Prostate gland (tissue), 2 donors: Measurements from ENCODE around the gene MEIS2. TPM values are rescaled to one million over a fixed set of nuclear protein-coding genes. Genes with fewer than 3 reads are reported as not detected.

ENCODE experiments used
- DNase-seq: peaks from one replicate; pipeline ENCODE4 v3.0.0-alpha.2; 2019; ENCODE audit warnings: low spot score
- H3K27ac ChIP-seq, 2 donors: fragments of 200-600 bp; sonication (generic); 2 replicates each; pipeline ENCODE4 v1.5.1; 2017 to 2019
- H3K27me3 ChIP-seq: fragments of 200-600 bp; sonication (generic); replicated peaks from 2 replicates; pipeline ENCODE4 v1.5.1; 2019; ENCODE audit not compliant: insufficient read depth
- H3K36me3 ChIP-seq, 2 donors: fragments of 200-600 bp; sonication (generic); 1 replicate in 1 of 2; 2 replicates in 1 of 2; pipeline versions ENCODE4 v1.5.1 to v1.8.1; 2017 to 2019
- H3K4me1 ChIP-seq: fragments of 200-600 bp; sonication (generic); replicated peaks from 2 replicates; pipeline ENCODE4 v1.5.1; 2019
- H3K4me3 ChIP-seq, 2 donors: fragments of 200-600 bp; sonication (generic); 2 replicates each; pipeline ENCODE4 v1.5.1; 2017 to 2019
- H3K9me3 ChIP-seq: fragments of 200-600 bp; sonication (generic); 2 replicates; pipeline ENCODE4 v1.5.1; 2017
- POLR2A ChIP-seq: fragments of 450-650 bp; IDR thresholded peaks from one replicate; pipeline ENCODE4 v1.6.1; 2016; ENCODE audit warnings: antibody characterized with exemption, mild to moderate bottlenecking
- POLR2AphosphoS5 ChIP-seq: sonication (generic); formaldehyde crosslinking; IDR thresholded peaks from one replicate; pipeline ENCODE4 v1.6.1; 2017; ENCODE audit warnings: antibody characterized with exemption
- WGBS: methylation state at CpG from one replicate; pipeline ENCODE4 v1.1.5; 2018; 5-methylcytosine and 5-hydroxymethylcytosine counted together
- intact Hi-C: fragments of 100-400 bp; cut with DNase I; formaldehyde crosslinking; loops from one replicate; pipeline ENCODE4 v1.14.2; 2022
- total RNA-seq, 2 donors: library from RNA; depleted of rRNA; stranded (reverse); fragments of >200 nt; gene quantifications; one replicate each; pipeline ENCODE4 v1.1.0, GENCODE V29; 2016
- TF ChIP-seq, protein P1 (sequence below), 4 experiments: fragments of 200-600 bp in 2 of 4; fragments of 450-650 bp in 2 of 4; sonication (generic) in 2 of 4; IDR thresholded peaks; 1 replicate in 3 of 4; 2 replicates in 1 of 4; pipeline ENCODE4 v1.5.1; 2016 to 2019; ENCODE audit warnings: antibody characterized with exemption in 4 of 4, mild to moderate bottlenecking in 2 of 4, moderate library complexity in 2 of 4

The MEIS2 gene
- total RNA-seq, 2 donors from 2014 or later = 53.4 to 73.2 TPM

DNA sequence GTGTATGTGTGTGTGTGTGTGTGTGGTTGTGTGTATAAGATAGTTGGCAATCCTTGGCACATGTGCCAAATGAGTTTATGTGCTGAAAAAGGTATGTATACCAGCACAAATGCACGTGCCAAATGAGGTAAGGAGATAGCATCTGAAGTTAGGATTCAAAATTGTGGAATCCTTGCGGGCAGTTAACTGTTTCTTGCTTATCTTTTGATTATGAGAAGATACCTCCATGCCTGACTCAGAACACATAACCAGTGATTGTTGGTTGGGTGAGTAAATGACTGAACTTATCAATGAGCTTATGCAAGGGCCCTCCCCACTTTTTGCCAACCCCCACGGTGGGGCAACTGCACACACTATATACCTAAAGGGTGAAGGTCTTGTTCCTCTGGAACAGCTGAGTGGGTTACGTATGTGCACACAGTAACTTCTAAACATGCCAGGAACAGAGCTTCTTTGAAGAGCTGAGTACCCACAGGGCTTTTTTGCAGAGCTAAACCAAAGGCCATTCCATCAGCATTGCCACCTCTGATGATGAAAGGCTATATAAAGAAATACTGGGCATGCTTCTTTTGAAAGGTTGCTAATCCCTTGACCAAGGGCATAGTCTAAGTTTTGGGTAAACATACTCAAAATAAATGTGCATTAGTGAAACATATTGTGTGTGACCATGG is 60.1 kb downstream of the MEIS2 start:
- no peak for TF ChIP-seq POLR2AphosphoS5
- TF ChIP-seq, protein P1, sequence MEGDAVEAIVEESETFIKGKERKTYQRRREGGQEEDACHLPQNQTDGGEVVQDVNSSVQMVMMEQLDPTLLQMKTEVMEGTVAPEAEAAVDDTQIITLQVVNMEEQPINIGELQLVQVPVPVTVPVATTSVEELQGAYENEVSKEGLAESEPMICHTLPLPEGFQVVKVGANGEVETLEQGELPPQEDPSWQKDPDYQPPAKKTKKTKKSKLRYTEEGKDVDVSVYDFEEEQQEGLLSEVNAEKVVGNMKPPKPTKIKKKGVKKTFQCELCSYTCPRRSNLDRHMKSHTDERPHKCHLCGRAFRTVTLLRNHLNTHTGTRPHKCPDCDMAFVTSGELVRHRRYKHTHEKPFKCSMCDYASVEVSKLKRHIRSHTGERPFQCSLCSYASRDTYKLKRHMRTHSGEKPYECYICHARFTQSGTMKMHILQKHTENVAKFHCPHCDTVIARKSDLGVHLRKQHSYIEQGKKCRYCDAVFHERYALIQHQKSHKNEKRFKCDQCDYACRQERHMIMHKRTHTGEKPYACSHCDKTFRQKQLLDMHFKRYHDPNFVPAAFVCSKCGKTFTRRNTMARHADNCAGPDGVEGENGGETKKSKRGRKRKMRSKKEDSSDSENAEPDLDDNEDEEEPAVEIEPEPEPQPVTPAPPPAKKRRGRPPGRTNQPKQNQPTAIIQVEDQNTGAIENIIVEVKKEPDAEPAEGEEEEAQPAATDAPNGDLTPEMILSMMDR (IDR thresholded peaks at IDR 0.05) = no peak
- no peak for TF ChIP-seq POLR2A
- Histone ChIP-seq H3K27ac (no peak overlapping the region), H3K4me1 (no peaks in the 10 kb centered on the region), H3K9me3 (no peaks in the 10 kb centered on the region), H3K4me3 (no peak overlapping the region), H3K36me3 (no peaks in the 10 kb centered on the region), H3K27me3 (no peaks in the 10 kb centered on the region)
- intact Hi-C loops = no loop called here
- 56% methylated on average over 4 of the region's 4 CpGs for WGBS
- no peak for DNase-seq

DNA sequence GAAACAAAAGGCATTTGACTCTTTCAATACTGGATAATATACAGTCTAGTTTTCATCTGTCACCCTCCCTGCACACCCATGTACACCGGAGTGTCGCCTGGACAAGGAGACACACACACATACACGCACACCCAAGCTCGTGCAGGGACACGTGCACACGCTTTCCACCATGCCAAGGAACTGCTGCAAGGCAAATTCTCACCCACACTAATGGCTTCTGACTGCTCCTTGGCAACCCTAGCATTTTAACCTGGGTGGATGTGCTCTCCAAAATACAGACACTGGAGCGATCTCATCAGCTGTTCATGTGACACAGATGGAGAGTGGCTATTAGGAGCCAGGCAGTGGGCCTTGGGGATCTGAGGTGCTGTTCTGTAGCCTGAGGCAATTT is 61.6 kb downstream of the MEIS2 start:
- TF ChIP-seq, protein P1 (IDR thresholded peaks at IDR 0.05) = no peak
- TF ChIP-seq POLR2AphosphoS5 (no peak), POLR2A (no peak)
- Histone ChIP-seq H3K4me1 (no peaks in the 10 kb centered on the region), H3K27me3 (no peaks in the 10 kb centered on the region), H3K4me3 (no peak overlapping the region), H3K36me3 (no peaks in the 10 kb centered on the region), H3K27ac (no peak overlapping the region), H3K9me3 (no peaks in the 10 kb centered on the region)
- WGBS = 48% methylated on average over 7 of the region's 7 CpGs
- intact Hi-C loops = no loop called here
- no peak for DNase-seq

DNA sequence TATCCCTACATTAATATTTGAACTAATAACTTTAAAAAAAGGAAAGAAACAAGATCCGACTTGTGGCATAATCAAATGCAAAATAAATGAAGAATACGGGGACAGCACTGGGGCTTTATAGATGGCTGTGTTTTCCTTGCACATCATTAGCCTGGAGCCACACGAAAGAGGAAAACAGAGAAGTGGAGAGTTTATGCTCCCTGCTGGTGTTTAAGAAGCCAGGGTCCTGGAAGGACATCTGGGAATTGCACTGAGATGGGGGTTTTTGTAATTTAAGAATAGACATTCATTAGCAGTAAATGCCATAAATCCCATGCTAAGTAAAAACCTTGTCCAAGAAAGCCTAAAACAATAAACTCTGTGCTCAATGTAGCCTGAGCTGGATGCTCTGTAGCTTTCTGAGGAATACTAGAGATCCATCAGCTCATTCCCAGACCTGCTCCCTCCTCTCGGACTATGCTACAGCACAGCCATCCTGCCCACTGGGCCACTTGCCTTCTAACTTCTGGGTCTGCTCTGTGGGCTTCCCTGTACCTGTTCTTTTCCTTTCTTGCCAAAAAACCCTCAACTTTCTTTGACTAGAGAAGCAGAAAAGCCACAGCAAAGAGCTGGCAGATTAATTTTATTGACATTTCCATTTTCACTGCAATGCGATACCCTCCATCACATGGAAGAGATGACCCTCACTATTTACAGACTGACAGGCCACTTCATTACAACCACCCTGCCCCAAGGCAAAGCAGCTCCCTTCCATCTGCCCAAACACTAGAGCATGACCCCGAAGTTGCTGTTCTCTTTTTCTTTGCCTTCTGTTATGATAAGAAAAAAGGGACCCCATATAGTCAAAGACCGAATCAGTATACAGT is 62.3 kb downstream of the MEIS2 start:
- WGBS = 33% methylated on average over 7 of the region's 7 CpGs
- no peaks in the 10 kb centered on the region for H3K4me1 ChIP-seq
- no peak overlapping the region for H3K4me3 ChIP-seq
- H3K27me3 ChIP-seq = no peaks in the 10 kb centered on the region
- no peak for TF ChIP-seq POLR2A
- no peak for TF ChIP-seq POLR2AphosphoS5
- TF ChIP-seq, protein P1 (IDR thresholded peaks at IDR 0.05) = no peak
- intact Hi-C loops = no loop called here
- H3K36me3 ChIP-seq = no peaks in the 10 kb centered on the region
- no peaks in the 10 kb centered on the region for H3K9me3 ChIP-seq
- no peak for DNase-seq
- H3K27ac ChIP-seq = no peak overlapping the region

DNA sequence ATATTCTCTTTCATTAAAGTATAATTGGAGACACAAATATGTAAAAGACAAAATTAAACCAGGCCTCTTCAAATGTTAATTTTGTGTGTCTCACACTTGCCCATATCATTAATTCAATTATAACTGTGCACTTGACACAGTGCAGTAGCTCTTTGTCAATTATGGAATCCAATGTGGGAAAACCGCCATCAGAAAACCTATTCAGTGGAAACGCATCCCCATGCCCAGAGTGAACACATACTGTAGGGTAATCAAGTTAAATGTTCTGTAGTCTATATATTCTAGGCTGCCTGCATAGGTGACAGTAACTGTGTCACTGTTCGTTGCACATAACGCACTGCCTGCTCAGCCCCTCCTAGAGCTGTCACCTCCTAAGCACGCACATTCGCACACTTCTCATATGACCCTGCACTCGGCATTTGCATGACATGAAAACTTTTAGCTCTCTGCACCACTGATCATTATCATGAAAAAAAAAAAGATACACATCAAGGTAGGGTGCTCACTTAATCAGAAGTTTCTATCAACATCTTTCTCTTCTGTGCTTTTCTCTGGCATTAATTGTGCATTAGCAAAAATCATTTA is 63.2 kb downstream of the MEIS2 start:
- H3K36me3 ChIP-seq = no peaks in the 10 kb centered on the region
- no peaks in the 10 kb centered on the region for H3K9me3 ChIP-seq
- H3K27ac ChIP-seq = no peak overlapping the region
- no peaks in the 10 kb centered on the region for H3K27me3 ChIP-seq
- no peak overlapping the region for H3K4me3 ChIP-seq
- intact Hi-C loops = no loop called here
- 75% methylated on average over 7 of the region's 7 CpGs for WGBS
- no peak for DNase-seq
- no peak for TF ChIP-seq POLR2AphosphoS5
- TF ChIP-seq, protein P1 (IDR thresholded peaks at IDR 0.05) = no peak
- TF ChIP-seq POLR2A = no peak
- no peaks in the 10 kb centered on the region for H3K4me1 ChIP-seq
